Parathyroid adenoma (tissue), 2 donors: Measurements from ENCODE around the gene SLC25A40.

ENCODE experiments used
- H2AFZ ChIP-seq: fragments of 300-600 bp; sonication (generic); one replicate; pipeline ENCODE4 v1.7.0; 2017; ENCODE audit warnings: antibody characterized with exemption, mild to moderate bottlenecking
- H3K27ac ChIP-seq: fragments of 300-600 bp; sonication (generic); one replicate; pipeline ENCODE4 v1.7.0; 2017
- H3K27me3 ChIP-seq: fragments of 300-600 bp; sonication (generic); one replicate; pipeline ENCODE4 v1.7.0; 2017; ENCODE audit warnings: low read length; ENCODE audit not compliant: control insufficient read depth, insufficient read depth
- H3K36me3 ChIP-seq: fragments of 300-600 bp; sonication (generic); one replicate; pipeline ENCODE4 v1.7.0; 2017; ENCODE audit warnings: low read length; ENCODE audit not compliant: control insufficient read depth, insufficient read depth
- H3K4me1 ChIP-seq: fragments of 300-600 bp; sonication (generic); one replicate; pipeline ENCODE4 v1.7.0; 2017; ENCODE audit warnings: control low read depth
- H3K4me2 ChIP-seq: fragments of 300-600 bp; sonication (generic); one replicate; pipeline ENCODE4 v1.7.0; 2017; ENCODE audit warnings: low read length
- H3K4me3 ChIP-seq: fragments of 300-600 bp; sonication (generic); one replicate; pipeline ENCODE4 v1.7.0; 2017; ENCODE audit warnings: low read depth, low read length
- H3K79me2 ChIP-seq: fragments of 300-600 bp; sonication (generic); one replicate; pipeline ENCODE4 v1.7.0; 2017; ENCODE audit warnings: control low read depth
- H3K9ac ChIP-seq: fragments of 300-600 bp; sonication (generic); one replicate; pipeline ENCODE4 v1.7.0; 2017; ENCODE audit warnings: mild to moderate bottlenecking
- H3K9me3 ChIP-seq: fragments of 300-600 bp; sonication (generic); one replicate; pipeline ENCODE4 v1.7.0; 2017; ENCODE audit warnings: low read length; ENCODE audit not compliant: control insufficient read depth
- CTCF ChIP-seq: fragments of 300-600 bp; sonication (generic); IDR thresholded peaks from one replicate; pipeline ENCODE4 v1.7.0; 2017; ENCODE audit warnings: antibody characterized with exemption, mild to moderate bottlenecking
- donor health status: primary hyperparathyroidism.

Gene SLC25A40

GRCh38 chr7:87806150-87806549 lies 70.0 kb downstream of the SLC25A40 start:
- H3K9ac ChIP-seq, result no peak overlapping the region
- no peak for TF ChIP-seq CTCF
- H3K4me1 ChIP-seq, result no peaks in the 10 kb centered on the region
- H3K4me2 ChIP-seq, result no peak overlapping the region
- no peaks in the 10 kb centered on the region for H3K79me2 ChIP-seq
- no peak overlapping the region for H2AFZ ChIP-seq
- H3K9me3 ChIP-seq, result no peaks in the 10 kb centered on the region
- H3K27me3 ChIP-seq, result no peaks in the 10 kb centered on the region
- H3K4me3 ChIP-seq, result no peak overlapping the region
- H3K36me3 ChIP-seq, result no peaks in the 10 kb centered on the region
- no peak overlapping the region for H3K27ac ChIP-seq

DNA sequence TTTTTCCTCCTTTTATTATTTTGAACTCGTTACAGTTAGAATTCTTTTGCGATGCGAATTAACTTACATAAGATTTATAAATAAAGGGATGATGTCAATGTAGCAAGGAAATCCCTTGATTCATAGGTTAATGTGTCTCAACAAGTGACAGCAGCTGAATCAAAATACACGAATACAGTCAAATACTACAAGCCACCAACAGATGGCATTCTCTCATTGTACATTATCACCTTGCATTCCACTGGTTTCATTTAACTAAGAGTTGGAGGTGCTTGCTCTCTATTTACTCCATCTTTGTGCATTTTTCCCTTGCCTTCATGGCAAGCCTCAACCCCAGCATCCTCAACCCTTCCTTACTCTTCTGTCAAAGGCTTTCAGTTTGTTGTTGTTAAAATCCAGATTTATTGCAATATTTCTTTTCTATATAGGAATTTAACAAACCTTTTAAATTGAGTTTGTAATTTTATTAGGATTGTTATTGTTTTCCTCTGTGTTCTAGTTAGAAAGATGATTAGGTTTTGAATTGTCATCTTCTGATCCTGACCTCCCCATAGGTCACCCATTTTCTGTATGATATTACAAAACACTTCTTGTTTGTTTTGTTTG lies 78.3 kb downstream of the SLC25A40 start:
- Histone ChIP-seq H3K79me2 (no peaks in the 10 kb centered on the region), H3K27ac (no peak overlapping the region), H3K4me1 (no peaks in the 10 kb centered on the region), H3K9ac (no peak overlapping the region), H3K4me3 (no peak overlapping the region), H2AFZ (no peak overlapping the region), H3K4me2 (no peak overlapping the region), H3K9me3 (no peaks in the 10 kb centered on the region), H3K27me3 (no peaks in the 10 kb centered on the region), H3K36me3 (no peaks in the 10 kb centered on the region)
- TF ChIP-seq CTCF, result peak; percentile 39

GRCh38 chr7:87797395-87797794 lies 78.8 kb downstream of the SLC25A40 start:
- Histone ChIP-seq H3K79me2 (no peaks in the 10 kb centered on the region), H2AFZ (no peak overlapping the region), H3K4me3 (no peak overlapping the region), H3K9ac (no peak overlapping the region), H3K4me2 (no peak overlapping the region), H3K36me3 (no peaks in the 10 kb centered on the region), H3K4me1 (no peaks in the 10 kb centered on the region), H3K27me3 (no peaks in the 10 kb centered on the region), H3K9me3 (no peaks in the 10 kb centered on the region), H3K27ac (no peak overlapping the region)
- TF ChIP-seq CTCF, result no peak

DNA sequence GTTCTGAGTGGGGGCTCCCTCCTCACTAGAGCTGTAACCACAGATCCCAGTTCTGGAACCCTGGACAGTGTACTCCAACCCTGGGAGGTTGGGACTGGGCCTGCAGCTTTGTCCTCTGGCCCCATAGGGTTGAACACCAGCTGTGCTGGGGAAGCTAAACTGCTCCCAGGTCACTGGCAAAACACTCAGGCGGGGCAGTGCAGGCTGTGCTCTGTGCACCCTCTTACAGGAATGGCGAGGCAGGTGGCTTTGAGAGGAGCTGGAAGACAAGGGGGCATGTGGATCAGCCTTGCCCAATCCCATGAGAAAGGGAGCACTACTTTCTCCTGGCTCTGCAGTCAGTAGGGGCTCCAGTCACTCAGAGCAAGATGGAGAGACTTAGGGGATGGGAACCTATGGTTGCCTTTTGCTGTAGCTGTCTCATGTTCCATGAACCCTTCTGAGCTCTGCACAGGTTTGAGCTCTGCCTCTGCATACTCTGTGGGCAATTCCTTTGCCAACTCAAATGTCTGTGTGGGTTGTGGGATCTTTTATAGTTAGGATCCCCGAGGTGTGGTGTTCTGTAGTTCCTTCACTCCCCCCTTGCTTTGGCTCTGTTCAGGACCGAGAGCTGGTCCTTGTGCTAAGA lies 90.7 kb downstream of the SLC25A40 start:
- H3K27me3 ChIP-seq, result no peaks in the 10 kb centered on the region
- TF ChIP-seq CTCF, result no peak
- H3K79me2 ChIP-seq, result no peaks in the 10 kb centered on the region
- H3K4me2 ChIP-seq, result no peak overlapping the region
- no peaks in the 10 kb centered on the region for H3K4me1 ChIP-seq
- no peak overlapping the region for H2AFZ ChIP-seq
- H3K4me3 ChIP-seq, result no peak overlapping the region
- H3K27ac ChIP-seq, result no peak overlapping the region
- no peaks in the 10 kb centered on the region for H3K9me3 ChIP-seq
- H3K9ac ChIP-seq, result no peak overlapping the region
- no peaks in the 10 kb centered on the region for H3K36me3 ChIP-seq

DNA sequence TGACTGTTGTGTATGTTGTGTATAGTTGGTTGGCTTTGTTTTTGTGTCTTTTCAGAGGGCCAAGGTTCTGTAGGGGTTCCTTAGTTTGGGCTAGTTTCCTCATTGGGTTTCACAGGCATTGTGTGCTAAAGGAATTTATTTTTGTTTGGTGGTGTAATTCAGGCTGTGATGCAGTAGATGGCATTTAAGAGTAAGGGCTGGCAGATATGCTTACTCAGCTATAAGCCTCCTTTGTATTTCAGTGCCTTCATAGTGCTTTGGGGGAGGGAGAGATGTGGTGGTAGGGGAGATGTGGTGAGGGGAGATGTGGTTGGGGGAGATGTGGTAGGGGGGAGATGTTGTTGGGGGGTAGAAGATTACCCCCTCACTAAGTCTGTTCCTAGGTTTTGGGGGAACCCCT lies 91.7 kb downstream of the SLC25A40 start:
- no peak overlapping the region for H3K4me3 ChIP-seq
- H3K9me3 ChIP-seq, result no peaks in the 10 kb centered on the region
- no peaks in the 10 kb centered on the region for H3K36me3 ChIP-seq
- no peak overlapping the region for H3K27ac ChIP-seq
- TF ChIP-seq CTCF, result no peak
- no peak overlapping the region for H2AFZ ChIP-seq
- no peak overlapping the region for H3K9ac ChIP-seq
- no peaks in the 10 kb centered on the region for H3K4me1 ChIP-seq
- no peaks in the 10 kb centered on the region for H3K79me2 ChIP-seq
- H3K27me3 ChIP-seq, result no peaks in the 10 kb centered on the region
- no peak overlapping the region for H3K4me2 ChIP-seq
